ENCODE results near the gene LAMA1. TPM values are rescaled to one million over a fixed set of nuclear protein-coding genes. Genes with fewer than 3 reads are reported as not detected.

Gene LAMA1
- total and polyA plus RNA-seq, 2 donors (not counting 3 experiments of a cell fraction or from before 2014, with no cell fraction given) = 0.04 TPM; not detected in 1

- Histone ChIP-seq H3K4me3 (replicated peaks in 1 of 3; ENCODE audit: insufficient read depth in 1 of 3, low read depth in 1 of 3, low read length in 3 of 3) (no peak overlapping the region), H3K27me3 (ENCODE audit: control insufficient read depth in 2 of 2, insufficient read depth in 2 of 2, low read length in 2 of 2) (peaks cover 0 to 4% of the 10 kb centered on the region in 2 experiments), H3K27ac (ENCODE audit: insufficient read depth, low read depth, low read length) (no peak overlapping the region), H4K20me1 (replicated peaks; ENCODE audit: control insufficient read depth, extremely low read depth, insufficient read depth, low read length) (no peaks in the 10 kb centered on the region), H3K79me2 (ENCODE audit: control insufficient read depth, insufficient read depth, low read length) (no peaks in the 10 kb centered on the region), H2AFZ (ENCODE audit: low read depth, low read length) (no peak overlapping the region), H3K4me2 (ENCODE audit: insufficient read depth, low read length) (no peak overlapping the region), H3K4me1 (ENCODE audit: control insufficient read depth, extremely low read depth, insufficient read depth, low read length) (no peaks in the 10 kb centered on the region), H3K9me1 (replicated peaks; ENCODE audit: control insufficient read depth, extremely low read depth, insufficient read depth, low read length) (no peaks in the 10 kb centered on the region), H3K36me3 (ENCODE audit: control insufficient read depth in 2 of 2, extremely low read depth in 1 of 2, insufficient read depth in 2 of 2, low read length in 2 of 2) (no peaks in the 10 kb centered on the region), H3K9me3 (replicated peaks; ENCODE audit: control insufficient read depth, insufficient read depth, low read length) (no peaks in the 10 kb centered on the region), H3K9ac (replicated peaks; ENCODE audit: extremely low read depth, insufficient read depth, low read length) (no peak overlapping the region)
- DNase-seq (ENCODE audit: low read depth, low spot score) = no peak
- FAIRE-seq = no peak
- BruUV-seq (replicated peaks) = no TSS peak
- dilution Hi-C loops (cut with MboI; ENCODE audit: extremely low pct_ligation_motif_present, low sequenced_read_pairs) (no loop called here), intact Hi-C loops (cut with micrococcal nuclease) (no loop called here)
- TF ChIP-seq CTCF (IDR thresholded peaks at IDR 0.05; ENCODE audit: extremely low read depth in 1 of 2, insufficient read depth in 1 of 2, low read depth in 1 of 2, low read length in 2 of 2) (no peak), POLR2A (IDR thresholded peaks at IDR 0.05; ENCODE audit: low read depth, low read length) (no peak), JUN (IDR thresholded peaks at IDR 0.05; ENCODE audit: borderline replicate concordance, insufficient read depth, insufficient read length, low read depth) (no peak), MYC (IDR thresholded peaks at IDR 0.05; ENCODE audit: low read depth, low read length) (no peak), EZH2 (IDR thresholded peaks at IDR 0.05; ENCODE audit: borderline replicate concordance, low read depth, low read length, severe bottlenecking) (no peak), FOS (IDR thresholded peaks at IDR 0.05; ENCODE audit: borderline replicate concordance, insufficient read depth, low read length) (no peak), POLR2AphosphoS5 (IDR thresholded peaks at IDR 0.05; ENCODE audit: insufficient read depth, low read depth, low read length) (no peak), GATA2 (IDR thresholded peaks at IDR 0.05; ENCODE audit: insufficient read depth, insufficient read length, low read depth, low read length) (no peak), MAX (IDR thresholded peaks at IDR 0.05; ENCODE audit: insufficient read depth, insufficient read length) (no peak)
- CTCF ChIA-PET = no interaction called here
- POLR2A ChIA-PET = no interaction called here
Measured at GRCh38 chr18:7068871-7069590, 48.6 kb downstream of the LAMA1 start.

Data from endothelial cell of umbilical vein (primary cell).